Kidney (tissue), 14 donors: Measurements from ENCODE around the gene ARRDC4. TPM values are rescaled to one million over a fixed set of nuclear protein-coding genes. Genes with fewer than 3 reads are reported as not detected.

Source experiments
- DNase-seq, 5 donors: peaks; one replicate each; pipeline ENCODE4 v3.0.0-alpha.2; 2013 to 2020
- FAIRE-seq: peaks from 2 replicates; lab custom pipeline; 2012; peaks lifted over from hg19 to GRCh38; lab: Jason Lieb, UNC
- H3K27ac ChIP-seq, 2 donors: one replicate each; pipeline ENCODE4 v1.7.0; 2013; ENCODE audit warnings: low read depth in 2 of 2, low read length in 2 of 2, inconsistent platforms in 1 of 2
- H3K27me3 ChIP-seq: one replicate; pipeline ENCODE4 v1.7.1; 2013; ENCODE audit warnings: low read length, inconsistent platforms; ENCODE audit not compliant: control insufficient read depth, insufficient read depth
- H3K36me3 ChIP-seq, 3 donors: one replicate each; pipeline versions ENCODE4 v1.7.0 to v1.7.1; 2013; ENCODE audit warnings: low read length in 3 of 3, control low read depth in 1 of 3, inconsistent platforms in 1 of 3; ENCODE audit not compliant: insufficient read depth in 3 of 3, control insufficient read depth in 2 of 3
- H3K4me1 ChIP-seq, 3 donors: one replicate each; pipeline versions ENCODE4 v1.7.0 to v1.7.1; 2013; ENCODE audit warnings: low read length in 3 of 3, inconsistent platforms in 1 of 3, low read depth in 1 of 3; ENCODE audit not compliant: control insufficient read depth in 2 of 3, insufficient read depth in 2 of 3
- H3K4me3 ChIP-seq, 3 donors: one replicate each; pipeline versions ENCODE4 v1.7.0 to v1.8.1; 2013; ENCODE audit warnings: low read length in 3 of 3, control low read depth in 1 of 3, inconsistent platforms in 1 of 3
- H3K9ac ChIP-seq, 3 donors: one replicate each; pipeline versions ENCODE4 v1.7.0 to v1.7.1; 2013; ENCODE audit warnings: low read length in 3 of 3, control low read depth in 1 of 3, inconsistent platforms in 1 of 3
- H3K9me3 ChIP-seq, 3 donors: one replicate each; pipeline versions ENCODE4 v1.7.0 to v1.7.1; 2013; ENCODE audit warnings: low read length in 3 of 3, control low read depth in 1 of 3, inconsistent platforms in 1 of 3; ENCODE audit not compliant: control insufficient read depth in 2 of 3, insufficient read depth in 1 of 3
- CTCF ChIP-seq: IDR thresholded peaks from 3 replicates; pipeline ENCODE4 v1.5.1; 2012; ENCODE audit warnings: mild to moderate bottlenecking, moderate library complexity, borderline replicate concordance; ENCODE audit not compliant: insufficient read depth; ENCODE audit errors: extremely low read depth
- intact Hi-C: fragments of 100-400 bp; cut with DNase I; formaldehyde crosslinking; loops from one replicate; pipeline ENCODE4 v1.11.1; 2022
- polyA plus RNA-seq: library from polyadenylated mRNA; stranded (reverse); fragments of 350-450 nt; fragmentation: Illumina TruSeq; extraction: RNeasy Lipid Tissue Mini Kit (QIAGEN cat#74804); gene quantifications from one replicate; pipeline ENCODE4 v1.2.3, GENCODE V29; 2014; ENCODE audit warnings: low read depth, low replicate concordance; ENCODE audit not compliant: insufficient read depth
- total RNA-seq: library from RNA; stranded (reverse); fragmentation: NEBNext Ultra II Directional; extraction: Animal tissue kit (Norgen Biotek cat#: 25700); gene quantifications from one replicate; pipeline ENCODE4 v1.2.1, GENCODE V29; 2021
- donor health status: control.
- donor health status: control.
- donor health status: control.
- donor health status: control.
- donor health status: control.
- donor health status: DM: yes; HTN: yes; CAD: no.
- donor health status: Normal renal cell carcinoma (clear cell type).

ARRDC4 gene
- total and polyA plus RNA-seq, 2 donors from 2014 or later: 20.9 to 48.7 TPM

GRCh38 chr15:97941572-97941971, 18.9 kb upstream of the ARRDC4 start:
- DNase-seq: no peak
- H3K4me3 ChIP-seq: no peak overlapping the region
- no peak for FAIRE-seq
- H3K36me3 ChIP-seq: no peaks in the 10 kb centered on the region
- no peak for TF ChIP-seq CTCF
- intact Hi-C loops: no loop called here
- H3K9ac ChIP-seq: no peak overlapping the region
- no peaks in the 10 kb centered on the region for H3K27me3 ChIP-seq
- no peaks in the 10 kb centered on the region for H3K4me1 ChIP-seq
- no peaks in the 10 kb centered on the region for H3K9me3 ChIP-seq
- H3K27ac ChIP-seq: no peak overlapping the region

- Histone ChIP-seq H3K4me1 (no peaks in the 10 kb centered on the region), H3K27me3 (no peaks in the 10 kb centered on the region), H3K27ac (no peak overlapping the region), H3K9ac (no peak overlapping the region), H3K9me3 (no peaks in the 10 kb centered on the region), H3K4me3 (no peak overlapping the region), H3K36me3 (no peaks in the 10 kb centered on the region)
- no peak for DNase-seq
- no peak for FAIRE-seq
- no peak for TF ChIP-seq CTCF
- intact Hi-C loops: no loop called here
These were observed 15.8 kb upstream of the ARRDC4 start for GRCh38 chr15:97944724-97945123.

- FAIRE-seq: no peak
- no peak overlapping the region for H3K9ac ChIP-seq
- no peaks in the 10 kb centered on the region for H3K36me3 ChIP-seq
- no peaks in the 10 kb centered on the region for H3K27me3 ChIP-seq
- intact Hi-C loops: no loop called here
- no peaks in the 10 kb centered on the region for H3K9me3 ChIP-seq
- no peaks in the 10 kb centered on the region for H3K4me1 ChIP-seq
- no peak for DNase-seq
- H3K4me3 ChIP-seq: no peak overlapping the region
- no peak for TF ChIP-seq CTCF
- H3K27ac ChIP-seq: no peak overlapping the region
These were observed 12.8 kb upstream of the ARRDC4 start for GRCh38 chr15:97947465-97948260.
